H1 (cell line): ENCODE results near the gene KCNMA1. TPM values are rescaled to one million over a fixed set of nuclear protein-coding genes. Genes with fewer than 3 reads are reported as not detected.

ENCODE experiments used
- EGR1 ChIP-seq: IDR thresholded peaks from 2 replicates; pipeline ENCODE4 v1.6.1; 2011; ENCODE audit warnings: low read depth, low read length, borderline replicate concordance
- JUN ChIP-seq: IDR thresholded peaks from 2 replicates; pipeline ENCODE4 v1.6.1; 2011; ENCODE audit warnings: low read depth, mild to moderate bottlenecking, improper control_type of control experiment, low read length
- RAD21 ChIP-seq, 2 experiments: IDR thresholded peaks in 1 of 2; conservative IDR thresholded peaks in 1 of 2; 2 replicates each; pipeline ENCODE4 v1.6.1; 2011; ENCODE audit warnings: low read depth in 2 of 2, low read length in 2 of 2, improper control_type of control experiment in 1 of 2, inconsistent platforms in 1 of 2, mild to moderate bottlenecking in 1 of 2, moderate library complexity in 1 of 2
- SAP30 ChIP-seq: fragments of 300-600 bp; sonication (generic); IDR thresholded peaks from 2 replicates; pipeline ENCODE4 v1.7.1; 2012; ENCODE audit warnings: low read length, moderate library complexity, mild to moderate bottlenecking, inconsistent platforms; ENCODE audit not compliant: insufficient read depth, insufficient replicate concordance
- polyA plus RNA-seq, 7 experiments: library from polyadenylated mRNA; depleted of rRNA in 3 of 7; stranded (reverse) in 5 of 7; unstranded in 2 of 7; fragments of >200 nt in 5 of 7; fragments of 200-250 nt in 2 of 7; gene quantifications; 1 replicate in 5 of 7; 2 replicates in 1 of 7; 4 replicates in 1 of 7; pipeline versions ENCODE4 v1.2.1 to v1.2.3, GENCODE V29; 2011 to 2013; ENCODE audit warnings: missing spikeins in 2 of 7, mixed read lengths in 2 of 7
- total RNA-seq: library from RNA; stranded (reverse); fragmentation: NEBNext Ultra II Directional; extraction: Animal tissue kit (Norgen Biotek cat#: 25700); gene quantifications from 2 replicates; pipeline ENCODE4 v1.2.1, GENCODE V29; 2021
- TF ChIP-seq, protein P1 (sequence below), 3 experiments: IDR thresholded peaks; 1 replicate in 2 of 3; 2 replicates in 1 of 3; pipeline versions ENCODE4 v1.5.1 to v1.6.1; 2011; ENCODE audit warnings: low read length in 3 of 3, mild to moderate bottlenecking in 3 of 3, inconsistent platforms in 2 of 3, low read depth in 1 of 3, moderate library complexity in 1 of 3; ENCODE audit not compliant: insufficient read depth in 1 of 3; ENCODE audit errors: control extremely low read depth in 1 of 3

KCNMA1 gene
- total and polyA plus RNA-seq, 2 of the 8 experiments (the other 6 are each of a cell fraction or from before 2014, with no cell fraction given): 10.2 to 11.1 TPM

DNA sequence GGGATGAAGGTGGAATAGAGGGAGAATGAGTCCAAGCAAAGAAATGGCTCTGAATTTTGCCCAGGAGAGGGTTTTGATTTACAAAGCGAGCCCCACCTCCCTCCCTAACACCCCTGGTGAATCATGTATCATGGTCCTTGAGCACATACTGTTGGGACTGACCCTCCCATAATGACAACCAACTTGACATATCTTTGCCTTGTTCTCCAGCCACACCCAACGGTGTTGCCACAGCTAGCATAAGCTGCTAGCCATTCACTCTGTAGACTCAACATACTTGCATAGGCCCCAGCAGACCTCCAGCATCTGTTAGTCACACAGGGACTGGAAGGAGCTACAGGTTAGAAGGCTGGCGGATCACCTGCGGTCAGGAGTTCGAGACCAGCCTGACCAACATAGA lies 538.5 kb downstream of the KCNMA1 start (continued):
- TF ChIP-seq, protein P1, sequence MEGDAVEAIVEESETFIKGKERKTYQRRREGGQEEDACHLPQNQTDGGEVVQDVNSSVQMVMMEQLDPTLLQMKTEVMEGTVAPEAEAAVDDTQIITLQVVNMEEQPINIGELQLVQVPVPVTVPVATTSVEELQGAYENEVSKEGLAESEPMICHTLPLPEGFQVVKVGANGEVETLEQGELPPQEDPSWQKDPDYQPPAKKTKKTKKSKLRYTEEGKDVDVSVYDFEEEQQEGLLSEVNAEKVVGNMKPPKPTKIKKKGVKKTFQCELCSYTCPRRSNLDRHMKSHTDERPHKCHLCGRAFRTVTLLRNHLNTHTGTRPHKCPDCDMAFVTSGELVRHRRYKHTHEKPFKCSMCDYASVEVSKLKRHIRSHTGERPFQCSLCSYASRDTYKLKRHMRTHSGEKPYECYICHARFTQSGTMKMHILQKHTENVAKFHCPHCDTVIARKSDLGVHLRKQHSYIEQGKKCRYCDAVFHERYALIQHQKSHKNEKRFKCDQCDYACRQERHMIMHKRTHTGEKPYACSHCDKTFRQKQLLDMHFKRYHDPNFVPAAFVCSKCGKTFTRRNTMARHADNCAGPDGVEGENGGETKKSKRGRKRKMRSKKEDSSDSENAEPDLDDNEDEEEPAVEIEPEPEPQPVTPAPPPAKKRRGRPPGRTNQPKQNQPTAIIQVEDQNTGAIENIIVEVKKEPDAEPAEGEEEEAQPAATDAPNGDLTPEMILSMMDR (IDR thresholded peaks at IDR 0.05; ENCODE audit: control extremely low read depth in 1 of 3, insufficient read depth in 1 of 3, low read depth in 1 of 3, low read length in 3 of 3): no peak
- TF ChIP-seq JUN: no peak
- no peak for TF ChIP-seq EGR1
- TF ChIP-seq RAD21 (IDR thresholded peaks at IDR 0.05 in 1 of 2, conservative IDR thresholded peaks at IDR 0.05 in 1 of 2; ENCODE audit: low read depth in 2 of 2, low read length in 2 of 2): no peak
- no peak for TF ChIP-seq SAP30
